Activated effector memory CD4-positive, alpha-beta T cell treated with Interleukin-2 at 50 U/mL for 16 hours (primary cell): ENCODE results near the gene CLEC17A.
"Not testable (repeated sequence)": the region's sequence is repeated elsewhere in the genome, so short reads cannot be mapped to it uniquely, and the experiment has no call there.

Experiments used
- DNase-seq: peaks from one replicate; pipeline ENCODE4 v3.0.0-alpha.2; 2020

CLEC17A gene

DNA sequence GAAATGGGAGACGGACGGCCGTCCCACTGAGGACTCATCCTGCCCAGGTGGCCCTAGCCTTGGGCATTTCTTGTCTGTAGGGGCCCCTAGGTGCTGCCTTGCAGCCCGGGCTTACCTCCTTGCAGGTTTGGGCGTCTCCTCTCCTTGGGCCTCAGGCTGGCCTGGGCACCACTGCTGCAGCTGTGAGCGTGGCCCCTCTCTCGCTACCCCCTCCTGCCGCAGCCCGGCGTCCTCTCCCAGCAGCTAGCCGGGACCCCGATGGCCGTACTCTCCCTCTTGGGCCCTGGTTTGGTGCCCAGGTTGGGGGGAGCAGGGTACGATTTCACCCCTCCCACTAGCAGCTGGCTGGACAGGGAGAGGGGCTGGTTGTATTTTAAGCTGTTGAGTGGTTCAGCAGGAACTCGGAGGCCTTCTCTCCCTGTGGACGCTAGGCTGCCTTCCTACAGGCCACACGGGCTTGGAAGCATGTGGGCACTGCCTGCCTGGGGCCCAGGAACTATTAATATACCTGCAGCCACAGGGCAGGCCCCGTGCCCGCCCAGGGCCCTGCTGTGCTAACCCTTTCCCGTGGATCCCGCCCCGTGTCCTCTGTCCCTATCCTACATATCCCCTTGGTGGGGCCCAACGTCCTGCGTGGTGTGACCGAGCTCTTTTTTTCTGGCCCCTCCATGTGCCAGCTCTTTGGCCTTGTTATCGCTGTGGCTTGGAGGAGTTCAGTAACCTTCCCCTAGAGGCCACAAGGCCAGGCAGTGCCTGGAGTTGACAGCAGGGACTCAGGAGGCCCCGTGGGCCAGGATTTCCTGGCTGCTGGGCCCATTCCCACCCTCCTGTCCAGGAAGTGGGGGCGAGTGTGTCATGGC, 22.7 kb upstream of the CLEC17A start:
- DNase-seq = no peak

- DNase-seq = no peak
Observed at GRCh38 chr19:14560776-14561108, 22.1 kb upstream of the CLEC17A start.

DNA sequence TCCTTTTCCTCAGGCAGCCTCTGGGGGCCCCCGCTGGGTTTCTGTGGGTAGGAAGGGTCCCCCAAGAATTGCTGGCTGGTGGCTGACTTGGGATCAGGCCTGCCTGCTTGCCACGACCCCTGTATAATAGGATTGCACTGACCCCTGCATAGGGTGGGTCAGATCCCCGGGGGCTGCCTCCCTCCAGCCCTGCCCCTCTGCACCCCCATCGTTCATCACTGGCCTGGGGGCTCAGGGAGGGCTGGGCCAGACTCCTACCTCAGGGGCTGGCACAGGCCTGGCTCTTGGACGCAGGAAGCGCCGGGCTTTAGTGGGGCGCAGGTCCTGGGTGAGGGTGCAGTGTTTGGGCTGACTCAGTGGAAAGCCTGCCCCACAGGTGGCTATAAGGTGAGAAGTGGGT, 21.6 kb upstream of the CLEC17A start:
- DNase-seq = no peak

DNA sequence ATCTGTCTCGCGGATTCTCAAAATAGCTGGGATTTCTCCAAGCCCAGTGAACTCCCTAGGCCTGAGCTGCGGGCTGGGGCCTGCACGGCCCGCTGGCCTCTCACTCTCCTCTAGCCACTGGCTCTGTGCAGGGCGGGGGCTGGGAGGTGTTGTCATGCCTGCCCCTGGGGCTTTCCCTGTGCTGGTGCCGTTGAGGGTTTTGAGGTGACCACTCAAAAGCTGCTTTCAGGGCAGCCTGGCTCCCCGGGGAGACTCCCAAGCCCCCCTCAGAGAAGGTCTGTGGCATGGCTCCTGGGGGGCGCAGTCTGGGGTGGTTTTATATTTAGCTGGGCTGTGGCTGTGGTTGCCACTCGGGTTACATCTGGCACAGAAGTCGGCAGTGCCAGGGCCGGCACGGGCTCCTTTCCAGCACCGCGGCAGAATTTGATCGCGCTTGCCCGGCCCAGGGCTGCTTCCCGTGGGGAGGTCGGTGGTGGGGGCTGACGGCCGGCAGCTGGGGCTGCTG, 21.0 kb upstream of the CLEC17A start:
- DNase-seq = no peak

DNA sequence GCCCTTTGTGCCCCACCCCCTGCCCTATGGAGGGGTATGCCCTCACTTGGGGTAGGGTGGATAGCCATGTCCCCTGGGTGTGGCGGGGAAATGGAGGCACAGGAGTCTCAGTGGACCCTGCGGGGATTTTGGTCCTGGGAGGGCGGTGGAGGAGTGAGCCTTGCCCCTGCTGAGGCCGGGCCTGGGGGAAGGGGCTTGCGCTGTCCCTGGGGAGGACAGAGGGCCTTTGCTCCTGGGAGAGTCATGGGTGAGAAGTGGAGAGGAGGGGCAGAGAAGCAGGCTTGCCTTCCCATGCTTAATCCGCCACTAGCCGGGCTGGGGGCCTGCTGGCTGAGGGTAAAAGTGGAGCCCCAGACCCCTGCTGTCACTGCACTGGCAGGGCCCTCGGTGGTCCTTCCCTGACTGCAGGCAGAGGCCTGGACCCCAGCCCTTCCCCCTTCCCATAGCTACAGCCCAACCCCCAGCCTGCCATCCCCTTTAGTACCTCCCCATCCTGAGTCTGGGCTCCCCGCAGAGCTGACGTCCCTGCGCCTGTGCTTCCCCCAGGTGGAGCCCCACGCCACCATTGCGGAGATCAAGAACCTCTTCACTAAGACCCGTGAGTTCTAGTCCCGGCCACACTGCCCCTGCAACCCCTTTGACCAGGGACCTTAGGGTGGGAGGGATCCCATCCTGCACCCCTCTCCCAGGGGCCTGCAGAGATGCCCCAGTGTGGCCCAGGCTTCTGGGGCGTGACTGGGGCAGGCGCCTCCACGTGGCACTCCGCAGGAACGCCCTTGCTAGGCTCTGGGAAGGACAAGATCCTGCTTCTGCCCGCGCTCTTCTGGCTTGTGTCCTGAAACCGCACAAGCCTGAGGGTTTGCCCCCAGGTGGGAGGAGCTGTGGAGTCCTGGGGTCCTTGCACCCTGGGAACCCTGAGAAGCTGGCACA, 20.0 kb upstream of the CLEC17A start:
- DNase-seq = no peak

GRCh38 chr19:14563590-14563926, 19.3 kb upstream of the CLEC17A start:
- DNase-seq = no peak

- DNase-seq = peak; percentile 14
Observed at GRCh38 chr19:14563989-14564651, 18.8 kb upstream of the CLEC17A start.

DNA sequence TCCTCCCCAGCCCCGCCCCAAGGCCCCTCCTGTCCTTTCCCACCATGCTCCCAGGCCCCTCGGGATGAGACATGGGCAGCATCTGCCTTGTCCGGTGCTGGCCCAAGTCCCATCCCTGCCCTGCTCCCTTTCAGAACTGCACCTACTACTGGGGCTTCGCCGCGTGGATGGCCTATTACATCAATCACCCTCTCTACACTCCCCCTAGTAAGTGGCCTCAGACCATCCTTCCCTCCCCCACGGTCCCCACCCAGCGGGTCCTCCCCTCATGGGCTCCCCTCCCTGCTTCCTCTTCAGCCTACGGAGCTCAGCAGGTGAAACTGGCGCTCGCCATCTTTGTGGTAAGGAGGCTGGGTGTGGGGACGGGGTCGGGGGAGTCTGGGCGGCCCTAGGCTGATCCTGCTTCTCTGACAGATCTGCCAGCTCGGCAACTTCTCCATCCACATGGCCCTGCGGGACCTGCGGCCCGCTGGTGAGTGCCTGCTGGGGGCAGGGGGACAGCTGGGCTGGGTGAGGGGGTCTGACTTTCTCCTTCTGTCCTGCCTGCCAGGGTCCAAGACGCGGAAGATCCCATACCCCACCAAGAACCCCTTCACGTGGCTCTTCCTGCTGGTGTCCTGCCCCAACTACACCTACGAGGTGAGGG, 18.1 kb upstream of the CLEC17A start:
- not testable (repeated sequence) for DNase-seq

DNA sequence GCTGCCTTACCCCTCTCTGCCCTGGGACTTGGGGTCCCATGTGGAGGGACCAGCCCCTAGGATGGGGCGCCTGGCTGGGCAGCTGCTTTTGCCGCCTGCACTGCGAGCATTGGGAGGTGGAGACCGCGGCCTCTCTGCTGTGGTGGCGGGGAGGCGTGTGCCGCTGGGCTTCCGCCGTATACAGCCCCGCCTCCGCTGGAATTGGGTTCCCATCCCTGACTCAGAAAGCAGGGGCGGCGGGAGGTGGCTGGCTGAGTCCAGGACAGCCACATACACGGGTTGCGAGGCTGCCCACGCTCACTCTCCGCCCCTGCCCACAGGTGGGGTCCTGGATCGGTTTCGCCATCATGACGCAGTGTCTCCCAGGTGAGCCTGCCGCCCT, 17.6 kb upstream of the CLEC17A start:
- DNase-seq = no peak

GRCh38 chr19:14565765-14566711, 16.8 kb upstream of the CLEC17A start:
- no peak for DNase-seq

DNA sequence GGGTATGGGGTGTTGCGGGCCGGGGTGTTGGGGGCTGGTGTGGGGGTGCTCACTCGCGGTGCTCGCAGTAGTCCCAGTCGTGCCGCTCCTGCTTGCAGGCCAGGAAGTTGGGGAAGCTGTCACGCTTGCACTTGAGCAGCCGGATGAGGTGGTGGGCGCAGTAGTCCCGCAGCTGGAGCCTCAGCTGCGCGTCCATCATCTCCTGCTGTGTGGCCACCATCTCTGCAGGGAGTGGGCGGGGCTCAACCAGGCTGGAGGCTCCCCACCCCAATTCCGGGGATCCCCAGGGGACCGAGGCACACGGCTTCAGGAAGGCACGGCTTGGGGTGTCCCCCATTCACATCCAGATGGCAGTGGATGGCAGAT, 16.2 kb upstream of the CLEC17A start:
- no peak for DNase-seq

DNA sequence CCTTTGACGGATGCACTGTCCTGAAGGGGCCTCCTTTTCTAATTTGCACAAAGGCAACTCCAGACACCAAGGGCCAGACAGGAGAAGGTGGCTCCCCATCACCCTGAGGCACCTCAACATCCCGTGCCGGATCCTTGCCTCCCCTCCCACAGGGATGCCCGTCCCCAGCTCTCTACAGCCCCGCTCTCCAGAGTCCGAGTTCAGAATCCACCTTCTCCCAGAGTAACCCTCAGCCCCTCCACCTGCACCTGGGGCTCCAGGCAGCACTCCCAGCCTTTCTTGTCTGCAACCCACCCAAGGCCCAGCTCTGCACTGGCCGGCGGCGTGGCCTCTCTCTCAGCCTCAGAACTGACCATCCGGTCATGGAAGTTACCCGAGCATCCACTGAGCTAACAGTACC, 15.8 kb upstream of the CLEC17A start:
- DNase-seq = no peak

- DNase-seq = no peak
Observed at GRCh38 chr19:14570864-14571527, 11.9 kb upstream of the CLEC17A start.

GRCh38 chr19:14571695-14572490, 11.0 kb upstream of the CLEC17A start, which contains the start of gene NDUFB7:
TSS of gene NDUFB7 (minus strand) at chr19:14572066. CDS start at chr19:14572000, 66 bp downstream.
- DNase-seq = peak; percentile 84

GRCh38 chr19:14575428-14575980, 7.4 kb upstream of the CLEC17A start:
- no peak for DNase-seq

DNA sequence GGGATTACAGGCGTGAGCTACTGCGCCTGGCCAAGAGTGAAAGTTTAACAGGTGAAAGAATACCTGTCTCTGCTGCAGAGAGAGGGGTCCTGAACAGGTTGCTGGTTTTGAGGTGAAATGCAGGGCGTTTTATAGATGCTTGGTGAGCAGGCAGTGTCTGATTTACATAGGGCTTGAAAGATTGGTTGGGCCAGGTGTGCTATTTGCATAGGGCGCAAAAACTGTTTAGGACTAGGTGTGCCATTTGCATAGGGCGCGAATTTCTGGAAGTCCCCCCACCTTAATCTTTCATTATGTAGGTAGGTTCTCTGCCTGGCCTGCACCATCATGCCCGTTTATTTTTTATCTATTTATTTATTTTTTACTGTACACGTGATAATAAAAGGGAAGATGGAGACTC, 6.5 kb upstream of the CLEC17A start:
- no peak for DNase-seq

GRCh38 chr19:14577264-14577663, 5.6 kb upstream of the CLEC17A start:
- DNase-seq = no peak

DNA sequence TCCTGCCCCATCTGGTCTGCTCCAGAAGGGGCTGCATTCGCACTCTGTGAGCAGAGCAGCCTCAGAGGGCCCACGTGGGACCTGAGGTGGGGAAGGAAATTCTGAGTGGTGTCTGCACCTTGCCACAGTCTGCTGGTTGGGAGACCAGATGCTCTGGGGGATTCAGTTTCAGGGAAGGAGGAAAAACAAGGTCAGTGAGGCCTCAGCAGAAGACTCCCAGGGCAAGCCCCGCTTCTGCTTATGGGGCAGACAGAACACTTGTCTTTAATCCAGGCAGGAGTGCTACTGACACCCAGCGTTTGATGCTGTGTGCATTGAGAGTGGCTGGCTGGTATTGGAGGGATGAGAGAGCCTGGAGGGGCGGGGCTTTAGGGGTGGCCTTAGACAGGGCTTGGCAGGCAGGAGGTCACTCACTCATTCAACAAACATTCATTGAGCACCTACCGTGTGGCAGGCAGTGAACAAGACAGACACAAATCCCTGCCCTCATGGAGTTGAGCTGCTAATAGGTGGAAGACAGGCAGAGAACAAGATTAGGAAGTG, 4.9 kb upstream of the CLEC17A start:
- DNase-seq = no peak

DNA sequence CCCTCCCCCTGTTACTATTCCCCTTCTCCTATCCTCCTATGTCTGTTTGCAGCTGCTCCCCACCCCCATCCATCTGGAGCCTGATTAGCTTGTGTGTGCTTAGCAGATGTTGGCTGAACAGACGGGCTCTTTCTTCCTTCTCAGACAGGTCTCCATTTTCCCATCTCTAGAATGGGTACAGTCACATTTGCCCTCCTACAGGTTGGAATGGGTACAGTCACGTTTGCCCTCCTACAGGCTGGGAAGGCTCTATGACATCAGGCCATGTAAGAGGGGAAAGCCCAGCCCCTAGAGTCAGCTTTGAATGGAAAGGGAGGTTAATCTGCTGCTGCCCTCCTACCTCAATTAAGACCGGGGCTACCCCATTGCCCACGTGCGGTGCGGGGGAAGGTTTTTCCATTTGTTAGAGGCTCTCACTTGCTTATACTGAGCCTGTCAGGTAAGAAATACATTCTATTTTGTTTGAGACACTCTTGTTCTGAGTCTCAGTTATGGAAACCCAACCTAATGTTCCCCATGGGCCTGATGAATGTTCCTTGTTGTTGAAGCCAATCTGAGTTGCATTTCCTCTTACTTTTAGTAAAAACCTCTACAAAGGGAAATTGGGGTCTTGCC, 2.2 kb upstream of the CLEC17A start:
- no peak for DNase-seq
